NCI-H1048 (cell line): ENCODE data around the gene DPH2.

ENCODE experiments used
- DNase-seq: peaks from one replicate; lab custom pipeline; 2025; lab: John Stamatoyannopoulos, UW

The DPH2 gene

GRCh38 chr1:44000122-44000665 lies 30.4 kb downstream of the DPH2 start:
- DNase-seq = no peak

GRCh38 chr1:44002165-44002564 lies 32.4 kb downstream of the DPH2 start:
- no peak for DNase-seq

- no peak for DNase-seq
Observed at GRCh38 chr1:44002606-44003157, 32.9 kb downstream of the DPH2 start.

GRCh38 chr1:44008259-44008658 lies 38.4 kb downstream of the DPH2 start:
- DNase-seq = no peak

- DNase-seq = no peak
Observed at GRCh38 chr1:44010935-44011471, 41.2 kb downstream of the DPH2 start.

GRCh38 chr1:44012404-44012803 lies 42.6 kb downstream of the DPH2 start:
- DNase-seq = no peak

- DNase-seq = no peak
Observed at GRCh38 chr1:44012941-44013609, 43.3 kb downstream of the DPH2 start.

- DNase-seq = no peak
Observed at GRCh38 chr1:44013949-44014348, 44.1 kb downstream of the DPH2 start.

GRCh38 chr1:44014365-44015104 lies 44.7 kb downstream of the DPH2 start:
- no peak for DNase-seq

- DNase-seq = no peak
Observed at GRCh38 chr1:44015206-44015605, 45.4 kb downstream of the DPH2 start.

GRCh38 chr1:44016041-44016889 lies 46.5 kb downstream of the DPH2 start:
- no peak for DNase-seq

GRCh38 chr1:44016890-44017400 lies 47.1 kb downstream of the DPH2 start:
- DNase-seq = no peak

GRCh38 chr1:44019466-44019948 lies 49.7 kb downstream of the DPH2 start:
- DNase-seq = no peak

- DNase-seq = no peak
Observed at GRCh38 chr1:44020464-44020863, 50.7 kb downstream of the DPH2 start.

GRCh38 chr1:44021156-44021555 lies 51.3 kb downstream of the DPH2 start:
- DNase-seq = no peak

- DNase-seq = no peak
Observed at GRCh38 chr1:44021581-44022321, 51.9 kb downstream of the DPH2 start.
